H1 (cell line): ENCODE results near the gene TRIM67. TPM values are rescaled to one million over a fixed set of nuclear protein-coding genes. Genes with fewer than 3 reads are reported as not detected.

Experiments
- CTCF ChIA-PET: fragments of 300-600 bp; sonication (Branson Sonifier 250); formaldehyde crosslinking; loops from one replicate; lab custom pipeline; 2021; ENCODE audit not compliant: partially characterized antibody; lab: Charles Lee
- POLR2A ChIA-PET: fragments of 300-600 bp; sonication (Branson Sonifier 250); formaldehyde crosslinking; loops from one replicate; lab custom pipeline; 2021; ENCODE audit warnings: inconsistent platforms; ENCODE audit not compliant: partially characterized antibody; lab: Charles Lee
- DNase-seq, 2 experiments: peaks; one replicate each; pipeline versions ENCODE4 v3.0.0 to v3.0.0-alpha.2; 2010 to 2022; ENCODE audit warnings: low spot score in 2 of 2, low read depth in 1 of 2, mixed read lengths in 1 of 2
- FAIRE-seq: peaks from 2 replicates; lab custom pipeline; 2011; peaks lifted over from hg19 to GRCh38; lab: Jason Lieb, UNC
- H2AFZ ChIP-seq: 2 replicates; pipeline ENCODE4 v1.8.1; 2012; ENCODE audit warnings: low read length, inconsistent platforms
- H2AK5ac ChIP-seq: 2 replicates; pipeline ENCODE4 v1.6.1; 2013; ENCODE audit warnings: low read depth, low read length
- H2BK120ac ChIP-seq: replicated peaks from 2 replicates; pipeline ENCODE3; 2013; ENCODE audit warnings: low read depth, low read length, inconsistent platforms
- H2BK12ac ChIP-seq: 2 replicates; pipeline ENCODE4 v1.6.1; 2013; ENCODE audit warnings: low read depth, low read length
- H2BK15ac ChIP-seq: 2 replicates; pipeline ENCODE4 v1.6.1; 2013; ENCODE audit warnings: low read length
- H2BK20ac ChIP-seq: 2 replicates; pipeline ENCODE4 v1.6.1; 2013; ENCODE audit warnings: low read length
- H2BK5ac ChIP-seq: 2 replicates; pipeline ENCODE4 v1.6.1; 2013; ENCODE audit warnings: low read depth, low read length
- H3K14ac ChIP-seq: 2 replicates; pipeline ENCODE4 v1.6.1; 2013; ENCODE audit warnings: inconsistent platforms; ENCODE audit not compliant: insufficient read length
- H3K18ac ChIP-seq: 2 replicates; pipeline ENCODE4 v1.6.1; 2013; ENCODE audit warnings: low read length; ENCODE audit errors: extremely low read depth
- H3K23ac ChIP-seq: 2 replicates; pipeline ENCODE4 v1.6.1; 2013; ENCODE audit warnings: inconsistent platforms; ENCODE audit not compliant: insufficient read length
- H3K23me2 ChIP-seq: 2 replicates; pipeline ENCODE4 v1.6.1; 2013; ENCODE audit warnings: low read depth, low read length
- H3K27ac ChIP-seq: 2 replicates; pipeline ENCODE4 v1.6.1; 2011; ENCODE audit warnings: low read depth, low read length, inconsistent platforms
- H3K27me3 ChIP-seq, 4 experiments: replicated peaks in 1 of 4; 1 replicate in 1 of 4; 2 replicates in 3 of 4; pipeline versions ENCODE4 v1.6.1 to v1.8.1; 2011 to 2013; ENCODE audit warnings: low read length in 3 of 4, mild to moderate bottlenecking in 3 of 4, inconsistent platforms in 2 of 4, mixed read lengths in 2 of 4, moderate library complexity in 1 of 4; ENCODE audit not compliant: control insufficient read depth in 3 of 4, insufficient read depth in 3 of 4; ENCODE audit errors: extremely low read depth in 1 of 4
- H3K36me3 ChIP-seq, 4 experiments: 2 replicates each; pipeline versions ENCODE4 v1.6.1 to v1.8.1; 2011 to 2013; ENCODE audit warnings: mild to moderate bottlenecking in 4 of 4, low read length in 3 of 4, moderate library complexity in 2 of 4, control low read depth in 1 of 4, inconsistent platforms in 1 of 4; ENCODE audit not compliant: insufficient read depth in 4 of 4, control insufficient read depth in 2 of 4
- H3K4ac ChIP-seq: replicated peaks from 2 replicates; pipeline ENCODE3; 2013; ENCODE audit warnings: low read length, low read depth, mixed read lengths, inconsistent platforms; ENCODE audit not compliant: insufficient read length
- H3K4me1 ChIP-seq, 4 experiments: replicated peaks in 1 of 4; 1 replicate in 1 of 4; 2 replicates in 3 of 4; pipeline versions ENCODE4 v1.6.1 to v1.8.1; 2011 to 2013; ENCODE audit warnings: low read length in 3 of 4, inconsistent platforms in 2 of 4, mixed read lengths in 1 of 4; ENCODE audit not compliant: insufficient read depth in 4 of 4, control insufficient read depth in 3 of 4
- H3K4me2 ChIP-seq, 2 experiments: 2 replicates each; pipeline versions ENCODE4 v1.6.1 to v1.8.1; 2011 to 2013; ENCODE audit warnings: low read depth in 2 of 2, low read length in 2 of 2, control low read depth in 1 of 2, inconsistent platforms in 1 of 2, mild to moderate bottlenecking in 1 of 2; ENCODE audit not compliant: insufficient read depth in 1 of 2
- H3K4me3 ChIP-seq, 4 experiments: fragments of 200-600, 300-600 bp in 1 of 4; sonication (generic), shearing (Covaris generic), sonication (Bioruptor Twin) in 1 of 4; 2 replicates each; pipeline versions ENCODE4 v1.5.1 to v1.8.1; 2011 to 2016; ENCODE audit warnings: low read length in 4 of 4, low read depth in 3 of 4, control low read depth in 2 of 4, inconsistent platforms in 2 of 4, mild to moderate bottlenecking in 2 of 4, mixed read lengths in 1 of 4, moderate library complexity in 1 of 4; ENCODE audit not compliant: insufficient read depth in 2 of 4; ENCODE audit errors: extremely low read depth in 1 of 4
- H3K56ac ChIP-seq: replicated peaks from 2 replicates; pipeline ENCODE3; 2013; ENCODE audit warnings: low read depth, mild to moderate bottlenecking, mixed read lengths, low read length, inconsistent platforms; ENCODE audit not compliant: insufficient read length
- H3K79me1 ChIP-seq: 2 replicates; pipeline ENCODE4 v1.6.1; 2013; ENCODE audit warnings: low read depth, low read length, control low read depth
- H3K79me2 ChIP-seq, 2 experiments: 2 replicates each; pipeline versions ENCODE4 v1.6.1 to v1.8.1; 2012 to 2013; ENCODE audit warnings: low read length in 2 of 2, mild to moderate bottlenecking in 2 of 2, inconsistent platforms in 1 of 2; ENCODE audit not compliant: insufficient read depth in 2 of 2, control insufficient read depth in 1 of 2
- H3K9ac ChIP-seq, 4 experiments: replicated peaks in 1 of 4; 1 replicate in 1 of 4; 2 replicates in 3 of 4; pipeline versions ENCODE4 v1.6.1 to v1.8.1; 2011 to 2013; ENCODE audit warnings: low read depth in 3 of 4, low read length in 3 of 4, control low read depth in 2 of 4, mild to moderate bottlenecking in 2 of 4, moderate library complexity in 2 of 4, inconsistent platforms in 1 of 4; ENCODE audit errors: extremely low read depth in 1 of 4
- H3K9me3 ChIP-seq, 2 experiments: 2 replicates each; pipeline versions ENCODE4 v1.6.1 to v1.8.1; 2012 to 2013; ENCODE audit warnings: mild to moderate bottlenecking in 2 of 2, moderate library complexity in 2 of 2, control low read depth in 1 of 2, inconsistent platforms in 1 of 2, low read depth in 1 of 2, low read length in 1 of 2, mixed read lengths in 1 of 2; ENCODE audit not compliant: insufficient read depth in 2 of 2
- H4K20me1 ChIP-seq, 2 experiments: replicated peaks in 1 of 2; 2 replicates each; pipeline versions ENCODE3 to v1.8.1; 2011 to 2013; ENCODE audit warnings: inconsistent platforms in 2 of 2, low read length in 2 of 2, mild to moderate bottlenecking in 1 of 2; ENCODE audit not compliant: insufficient read depth in 2 of 2, control insufficient read depth in 1 of 2
- H4K5ac ChIP-seq: 2 replicates; pipeline ENCODE4 v1.6.1; 2013; ENCODE audit warnings: low read length, low read depth, mixed read lengths, inconsistent platforms; ENCODE audit not compliant: insufficient read length
- H4K8ac ChIP-seq: 2 replicates; pipeline ENCODE4 v1.8.0; 2013; ENCODE audit warnings: mild to moderate bottlenecking, moderate library complexity, low read length, inconsistent platforms; ENCODE audit not compliant: insufficient read depth; ENCODE audit errors: extremely low read depth
- H4K91ac ChIP-seq: replicated peaks from 2 replicates; pipeline ENCODE3; 2013; ENCODE audit warnings: low read length, mixed read lengths, inconsistent platforms; ENCODE audit not compliant: insufficient read length
- BCL11A ChIP-seq, 2 experiments: IDR thresholded peaks; one replicate each; pipeline ENCODE4 v1.6.1; 2011; ENCODE audit warnings: low read depth in 2 of 2, low read length in 2 of 2, mild to moderate bottlenecking in 2 of 2
- BRCA1 ChIP-seq: IDR thresholded peaks from 2 replicates; pipeline ENCODE4 v1.6.1; 2012; ENCODE audit warnings: low read depth, low read length, improper control_type of control experiment
- CBX8 ChIP-seq: fragments of 300-800, 300-1000 bp; sonication (generic); IDR thresholded peaks from 2 replicates; pipeline ENCODE4 v1.7.1; 2016; ENCODE audit warnings: low read depth, low read length, borderline replicate concordance
- CHD1 ChIP-seq: IDR thresholded peaks from 2 replicates; pipeline ENCODE4 v1.6.1; 2012; ENCODE audit warnings: low read depth, low read length, improper control_type of control experiment
- EGR1 ChIP-seq: IDR thresholded peaks from 2 replicates; pipeline ENCODE4 v1.6.1; 2011; ENCODE audit warnings: low read depth, low read length, borderline replicate concordance
- HDAC2 ChIP-seq, 2 experiments: fragments of 300-600 bp in 1 of 2; sonication (generic) in 1 of 2; IDR thresholded peaks; 2 replicates each; pipeline ENCODE4 v1.6.1; 2011 to 2012; ENCODE audit warnings: low read depth in 2 of 2, low read length in 2 of 2, mild to moderate bottlenecking in 2 of 2, moderate library complexity in 2 of 2, borderline replicate concordance in 1 of 2, inconsistent platforms in 1 of 2
- JUND ChIP-seq: IDR thresholded peaks from 2 replicates; pipeline ENCODE4 v1.6.1; 2011; ENCODE audit warnings: mild to moderate bottlenecking, improper control_type of control experiment, low read length
- KDM1A ChIP-seq: fragments of 200-600, 300-600 bp; sonication (generic); IDR thresholded peaks from 2 replicates; pipeline ENCODE4 v1.7.1; 2016; ENCODE audit warnings: mild to moderate bottlenecking, low read length, borderline replicate concordance
- MAFK ChIP-seq: IDR thresholded peaks from 2 replicates; pipeline ENCODE4 v1.6.1; 2012; ENCODE audit warnings: low read depth, mild to moderate bottlenecking, improper control_type of control experiment, low read length
- NANOG ChIP-seq: IDR thresholded peaks from 2 replicates; pipeline ENCODE4 v1.6.1; 2011; ENCODE audit warnings: low read length, low read depth, mild to moderate bottlenecking, inconsistent platforms; ENCODE audit not compliant: insufficient read depth, poor library complexity, severe bottlenecking
- PHF8 ChIP-seq: fragments of 200-600 bp; sonication (generic); conservative IDR thresholded peaks from 2 replicates; pipeline ENCODE4 v1.7.1; 2012; ENCODE audit warnings: low read depth, mild to moderate bottlenecking, inconsistent platforms, low read length, moderate library complexity
- RNF2 ChIP-seq: fragments of 200-900, 300-1000 bp; sonication (generic); IDR thresholded peaks from 2 replicates; pipeline ENCODE4 v1.7.1; 2016; ENCODE audit warnings: borderline replicate concordance, low read depth, mild to moderate bottlenecking, antibody characterized with exemption, low read length; ENCODE audit not compliant: poor library complexity, severe bottlenecking; ENCODE audit errors: missing control alignments
- SAP30 ChIP-seq: fragments of 300-600 bp; sonication (generic); IDR thresholded peaks from 2 replicates; pipeline ENCODE4 v1.7.1; 2012; ENCODE audit warnings: low read length, moderate library complexity, mild to moderate bottlenecking, inconsistent platforms; ENCODE audit not compliant: insufficient read depth, insufficient replicate concordance
- WGBS, 2 experiments: shearing (Covaris generic) in 1 of 2; methylation state at CpG; one replicate each; pipeline versions ENCODE4 v1.1.6 to v1.1.7; 2013 to 2015; ENCODE audit warnings: low lambda C conversion rate in 2 of 2, mixed read lengths in 2 of 2, inconsistent platforms in 1 of 2, low coverage in 1 of 2, missing lambda C conversion rate in 1 of 2; ENCODE audit not compliant: insufficient replicate concordance in 2 of 2, insufficient coverage in 1 of 2, insufficient read length in 1 of 2; ENCODE audit errors: extremely low coverage in 1 of 2, missing lambda C conversion rate in 1 of 2; 5-methylcytosine and 5-hydroxymethylcytosine counted together
- polyA plus RNA-seq, 7 experiments: library from polyadenylated mRNA; depleted of rRNA in 3 of 7; stranded (reverse) in 5 of 7; unstranded in 2 of 7; fragments of >200 nt in 5 of 7; fragments of 200-250 nt in 2 of 7; gene quantifications; 1 replicate in 5 of 7; 2 replicates in 1 of 7; 4 replicates in 1 of 7; pipeline versions ENCODE4 v1.2.1 to v1.2.3, GENCODE V29; 2011 to 2013; ENCODE audit warnings: missing spikeins in 2 of 7, mixed read lengths in 2 of 7
- total RNA-seq: library from RNA; stranded (reverse); fragmentation: NEBNext Ultra II Directional; extraction: Animal tissue kit (Norgen Biotek cat#: 25700); gene quantifications from 2 replicates; pipeline ENCODE4 v1.2.1, GENCODE V29; 2021

The TRIM67 gene
- total and polyA plus RNA-seq, 2 of the 8 experiments (the other 6 are each of a cell fraction or from before 2014, with no cell fraction given): under 0.01 TPM; not detected in 1

DNA sequence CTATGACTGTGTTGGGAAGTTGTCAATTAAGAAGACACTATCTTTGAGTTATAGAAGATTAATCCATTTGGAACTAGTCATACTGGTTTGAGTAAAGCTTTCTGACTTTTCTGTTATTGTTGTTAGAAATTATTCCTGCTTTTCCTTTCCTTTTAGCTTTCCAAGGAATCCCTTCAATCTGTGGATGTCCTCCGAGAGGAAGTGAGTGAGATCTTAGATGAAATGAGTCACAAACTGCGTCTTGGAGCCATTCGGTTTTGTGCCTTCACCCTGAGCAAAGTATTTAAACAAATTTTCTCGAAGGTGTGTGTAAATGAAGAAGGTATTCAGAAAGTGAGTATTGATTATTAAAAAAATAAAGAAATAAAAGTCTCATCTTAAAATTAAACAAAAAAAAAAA is 98.5 kb downstream of the TRIM67 start:
- no peak for DNase-seq
- H3K14ac ChIP-seq: no peak overlapping the region
- TF ChIP-seq HDAC2 (IDR thresholded peaks at IDR 0.05; ENCODE audit: borderline replicate concordance in 1 of 2, low read depth in 2 of 2, low read length in 2 of 2) (no peak), NANOG (no peak), KDM1A (no peak), MAFK (no peak), RNF2 (no peak), PHF8 (no peak), BCL11A (IDR thresholded peaks at IDR 0.05; ENCODE audit: low read depth in 2 of 2, low read length in 2 of 2) (no peak), CHD1 (no peak), EGR1 (no peak), CBX8 (no peak), SAP30 (no peak), JUND (no peak), BRCA1 (no peak)

More for the DNA sequence above, 98.5 kb downstream of the TRIM67 start:
- Histone ChIP-seq H4K5ac (no peak overlapping the region), H2AK5ac (no peak overlapping the region), H3K79me1 (no peaks in the 10 kb centered on the region), H3K9ac (no peak overlapping the region), H3K9me3 (no peaks in the 10 kb centered on the region), H2BK5ac (no peak overlapping the region), H3K56ac (no peak overlapping the region), H3K27ac (no peak overlapping the region), H3K27me3 (no peaks in the 10 kb centered on the region), H4K91ac (no peak overlapping the region), H3K4me3 (no peak overlapping the region), H2BK12ac (no peak overlapping the region), H3K23ac (no peak overlapping the region), H3K4me1 (no peaks in the 10 kb centered on the region), H2BK120ac (no peak overlapping the region), H4K8ac (no peak overlapping the region), H2AFZ (no peak overlapping the region), H2BK15ac (no peak overlapping the region), H2BK20ac (no peak overlapping the region), H3K36me3 (peaks cover under 1 to 43% (median 26%) of the 10 kb centered on the region in 4 experiments; a peak in 6 of 8 replicates), H3K4ac (no peak overlapping the region), H3K4me2 (no peak overlapping the region), H4K20me1 (peaks cover 0 to 3% of the 10 kb centered on the region in 2 experiments), H3K18ac (no peak overlapping the region), H3K23me2 (no peaks in the 10 kb centered on the region), H3K79me2 (no peaks in the 10 kb centered on the region)
- 89 to 100% methylated on average over 1 to 4 of the region's 4 CpGs for WGBS, 2 experiments
- CTCF ChIA-PET: interaction anchor here (1.1 kb wide), 1 partner anchor 13 kb away, joined by 3 read pairs; no protein-coding TSS in a partner anchor
- FAIRE-seq: no peak
- POLR2A ChIA-PET: no interaction called here
